NCI-H1105 (cell line): ENCODE results near the gene NANOS1.
"Not testable (repeated sequence)": the region's sequence is repeated elsewhere in the genome, so short reads cannot be mapped to it uniquely, and the experiment has no call there.

Source experiments
- DNase-seq: peaks from one replicate; lab custom pipeline; 2025; lab: John Stamatoyannopoulos, UW

The NANOS1 gene

GRCh38 chr10:119007211-119007574 lies 22.3 kb upstream of the NANOS1 start:
- DNase-seq: no peak

GRCh38 chr10:119020627-119020946 lies 8.9 kb upstream of the NANOS1 start:
- no peak for DNase-seq

GRCh38 chr10:119022846-119023552 lies 6.5 kb upstream of the NANOS1 start:
- no peak for DNase-seq

GRCh38 chr10:119023553-119023868 lies 6.0 kb upstream of the NANOS1 start:
- DNase-seq: no peak

- no peak for DNase-seq
These were observed 4.6 kb upstream of the NANOS1 start for GRCh38 chr10:119024882-119025281.

GRCh38 chr10:119025336-119025735 lies 4.2 kb upstream of the NANOS1 start:
- peak; percentile 8 for DNase-seq

GRCh38 chr10:119025776-119026175 lies 3.7 kb upstream of the NANOS1 start:
- no peak for DNase-seq

- no peak for DNase-seq
These were observed 3.0 kb upstream of the NANOS1 start for GRCh38 chr10:119026301-119027110.

- not testable (repeated sequence) for DNase-seq
These were observed 1.0 kb upstream of the NANOS1 start for GRCh38 chr10:119028445-119028899.

- DNase-seq: peak; percentile 80
These were observed 458 bp upstream of the NANOS1 start for GRCh38 chr10:119028900-119029612.

- DNase-seq: no peak
These were observed 1.1 kb downstream of the NANOS1 start for GRCh38 chr10:119030421-119031250.

- DNase-seq: no peak
These were observed 2.1 kb downstream of the NANOS1 start for GRCh38 chr10:119031496-119032059.

GRCh38 chr10:119039161-119039560 lies 9.6 kb downstream of the NANOS1 start:
- no peak for DNase-seq

- no peak for DNase-seq
These were observed 11.8 kb downstream of the NANOS1 start for GRCh38 chr10:119041326-119041725.

GRCh38 chr10:119042169-119042568 lies 12.7 kb downstream of the NANOS1 start:
- DNase-seq: no peak

GRCh38 chr10:119045561-119045960 lies 16.0 kb downstream of the NANOS1 start:
- no peak for DNase-seq

- DNase-seq: no peak
These were observed 19.8 kb downstream of the NANOS1 start for GRCh38 chr10:119049361-119049760.

- no peak for DNase-seq
These were observed 20.3 kb downstream of the NANOS1 start for GRCh38 chr10:119049777-119050176.

- DNase-seq: no peak
These were observed 22.3 kb downstream of the NANOS1 start for GRCh38 chr10:119051775-119052174.

GRCh38 chr10:119055472-119055871 lies 26.0 kb downstream of the NANOS1 start:
- no peak for DNase-seq

- no peak for DNase-seq
These were observed 28.5 kb downstream of the NANOS1 start for GRCh38 chr10:119058010-119058409.

- no peak for DNase-seq
These were observed 30.0 kb downstream of the NANOS1 start for GRCh38 chr10:119059557-119059956.
